B cell (primary cell): ENCODE results near the gene IAH1. TPM values are rescaled to one million over a fixed set of nuclear protein-coding genes. Genes with fewer than 3 reads are reported as not detected.

ENCODE experiments used
- ATAC-seq: fragments of 200-7000 bp; cut with Tn5 transposase; one replicate; pipeline ENCODE4 v1.10.0; 2021; ENCODE audit warnings: low read depth, mild to moderate bottlenecking, moderate number of reproducible peaks, moderate library complexity
- CTCF ChIA-PET: fragments of 350-600 bp; sonication (Branson Sonifier 250); formaldehyde crosslinking; loops from one replicate; lab custom pipeline; 2021; ENCODE audit warnings: antibody characterized with exemption, inconsistent platforms; lab: Charles Lee
- POLR2A ChIA-PET: fragments of 350-600 bp; sonication (Branson Sonifier 250); formaldehyde crosslinking; loops from one replicate; lab custom pipeline; 2021; ENCODE audit warnings: antibody characterized with exemption; lab: Charles Lee
- DNase-seq: peaks from one replicate; pipeline ENCODE4 v3.0.0; 2013
- H2AFZ ChIP-seq: 2 replicates; pipeline ENCODE4 v1.6.1; 2012; ENCODE audit warnings: mild to moderate bottlenecking, low read depth, low read length; ENCODE audit not compliant: insufficient read depth, poor library complexity, severe bottlenecking
- H3K27ac ChIP-seq, 2 donors: 1 replicate in 1 of 2; 2 replicates in 1 of 2; pipeline ENCODE4 v1.5.1; 2012 to 2013; ENCODE audit warnings: low read length in 2 of 2, mild to moderate bottlenecking in 2 of 2, moderate library complexity in 1 of 2
- H3K27me3 ChIP-seq, 4 experiments: fragments of 200-600 bp in 1 of 4; sonication (generic) in 1 of 4; replicated peaks in 1 of 4; 1 replicate in 2 of 4; 2 replicates in 2 of 4; pipeline versions ENCODE4 v1.6.1 to v1.7.0; 2013 to 2016; ENCODE audit warnings: low read length in 3 of 4, mild to moderate bottlenecking in 2 of 4, mixed read lengths in 1 of 4, moderate library complexity in 1 of 4; ENCODE audit not compliant: insufficient read depth in 4 of 4, control insufficient read depth in 3 of 4; ENCODE audit errors: control extremely low read depth in 1 of 4
- H3K36me3 ChIP-seq, 2 experiments: replicated peaks in 1 of 2; 1 replicate in 1 of 2; 2 replicates in 1 of 2; pipeline versions ENCODE4 v1.6.1 to v1.7.1; 2013; ENCODE audit warnings: low read length in 1 of 2; ENCODE audit not compliant: insufficient read depth in 2 of 2, control insufficient read depth in 1 of 2; ENCODE audit errors: control extremely low read depth in 1 of 2, extremely low read depth in 1 of 2
- H3K4me1 ChIP-seq, 2 donors: fragments of 200-600 bp in 1 of 2; sonication (generic) in 1 of 2; 1 replicate in 1 of 2; 2 replicates in 1 of 2; pipeline versions ENCODE4 v1.5.1 to v1.6.1; 2013 to 2017; ENCODE audit warnings: low read length in 2 of 2; ENCODE audit not compliant: control insufficient read depth in 2 of 2, insufficient read depth in 2 of 2
- H3K4me2 ChIP-seq: replicated peaks from 2 replicates; pipeline ENCODE3; 2012; ENCODE audit warnings: mild to moderate bottlenecking, low read depth, low read length; ENCODE audit not compliant: poor library complexity, severe bottlenecking
- H3K4me3 ChIP-seq, 5 experiments: fragments of 200-600 bp in 1 of 5; sonication (generic) in 1 of 5; 1 replicate in 3 of 5; 2 replicates in 2 of 5; pipeline versions ENCODE4 v1.5.1 to v1.7.0; 2011 to 2016; ENCODE audit warnings: low read length in 4 of 5, mild to moderate bottlenecking in 4 of 5, low read depth in 2 of 5, control low read depth in 1 of 5, moderate library complexity in 1 of 5; ENCODE audit not compliant: insufficient read depth in 1 of 5; ENCODE audit errors: control extremely low read depth in 1 of 5, extremely low read depth in 1 of 5
- H3K79me2 ChIP-seq: fragments of 200-600 bp; sonication (generic); one replicate; pipeline ENCODE4 v1.6.0; 2016; ENCODE audit warnings: low read length; ENCODE audit not compliant: control insufficient read depth, insufficient read depth
- H3K9ac ChIP-seq: fragments of 200-600 bp; sonication (generic); 2 replicates; pipeline ENCODE4 v1.6.1; 2017; ENCODE audit warnings: mild to moderate bottlenecking, low read length, moderate library complexity
- H3K9me3 ChIP-seq, 3 donors: one replicate each; pipeline versions ENCODE4 v1.6.1 to v1.7.1; 2013; ENCODE audit warnings: low read length in 2 of 3; ENCODE audit not compliant: control insufficient read depth in 2 of 3, insufficient read depth in 1 of 3; ENCODE audit errors: control extremely low read depth in 1 of 3
- H4K20me1 ChIP-seq: 2 replicates; pipeline ENCODE4 v1.6.0; 2012; ENCODE audit warnings: mild to moderate bottlenecking, low read length; ENCODE audit not compliant: insufficient read depth, control insufficient read depth, poor library complexity, severe bottlenecking
- H3K27ac Mint-ChIP-seq: one replicate; pipeline ENCODE4 v1.8.0; 2021; ENCODE audit warnings: mixed read lengths
- H3K27me3 Mint-ChIP-seq: one replicate; pipeline ENCODE4 v1.8.0; 2021; ENCODE audit warnings: mixed read lengths
- H3K4me1 Mint-ChIP-seq: one replicate; pipeline ENCODE4 v1.8.0; 2021; ENCODE audit warnings: mixed read lengths
- H3K4me3 Mint-ChIP-seq: one replicate; pipeline ENCODE4 v1.8.0; 2021; ENCODE audit warnings: mixed read lengths
- H3K9me3 Mint-ChIP-seq: one replicate; pipeline ENCODE4 v1.8.0; 2022; ENCODE audit warnings: mixed read lengths; ENCODE audit not compliant: insufficient read depth
- CTCF ChIP-seq: fragments of 200-600 bp; IDR thresholded peaks from one replicate; pipeline ENCODE4 v1.8.0; 2022; ENCODE audit warnings: antibody characterized with exemption, mild to moderate bottlenecking
- EZH2 ChIP-seq: IDR thresholded peaks from 2 replicates; pipeline ENCODE4 v1.6.1; 2012; ENCODE audit warnings: borderline replicate concordance, low read depth, mild to moderate bottlenecking, moderate library complexity, low read length; ENCODE audit not compliant: insufficient read depth, poor library complexity, severe bottlenecking
- WGBS: methylation state at CpG from one replicate; pipeline ENCODE4 v1.1.5; 2013; ENCODE audit warnings: missing lambda C conversion rate; ENCODE audit not compliant: insufficient coverage; 5-methylcytosine and 5-hydroxymethylcytosine counted together
- intact Hi-C: fragments of 100-400 bp; cut with micrococcal nuclease; formaldehyde crosslinking; loops from one replicate; pipeline ENCODE4 v1.10.0; 2022
- polyA plus RNA-seq: library from polyadenylated mRNA; depleted of rRNA; stranded (reverse); fragments of >200 nt; gene quantifications from 2 replicates; pipeline ENCODE4 v1.2.3, GENCODE V29; 2012
- total RNA-seq, 2 donors: library from RNA; stranded (reverse); fragments of 120-200 nt in 1 of 2; gene quantifications; 1 replicate in 1 of 2; 2 replicates in 1 of 2; pipeline versions ENCODE4 v1.2.3 to v1.2.4, GENCODE V29; 2013 to 2022

The IAH1 gene
- total and polyA plus RNA-seq, 2 donors (not counting 1 experiment from before 2014, with no cell fraction given), result 33.3 to 54.8 TPM

DNA sequence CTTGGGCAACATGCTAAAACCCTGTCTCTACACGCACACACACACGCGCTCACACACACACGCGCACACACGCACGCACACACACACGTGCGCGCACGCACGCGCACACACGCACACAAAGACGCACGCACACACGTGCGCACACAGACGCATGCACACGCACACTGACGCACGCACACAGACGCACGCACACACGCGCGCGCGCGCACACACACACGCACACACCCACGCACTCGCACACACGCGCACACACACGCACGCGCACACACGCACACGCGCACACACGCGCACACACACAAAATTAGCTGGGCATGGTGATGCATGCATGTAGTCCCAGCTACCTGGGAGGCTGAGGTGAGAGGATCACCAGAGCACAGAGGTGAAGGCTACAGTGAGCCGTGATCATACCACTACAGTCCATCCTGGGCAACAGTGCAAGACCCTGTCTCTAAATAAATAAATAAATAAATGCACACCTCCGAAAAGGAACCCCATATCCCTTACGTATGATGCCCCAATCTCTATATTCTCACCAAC is 8.1 kb upstream of the IAH1 start:
- WGBS, result 99% methylated on average over 45 of the region's 46 CpGs
- H3K27ac Mint-ChIP-seq, result no peak overlapping the region
- no peak overlapping the region for H3K27ac ChIP-seq
- H3K4me3 ChIP-seq, result no peak overlapping the region
- H3K9me3 Mint-ChIP-seq, result no peaks in the 10 kb centered on the region
- POLR2A ChIA-PET, result no interaction called here
- H3K4me2 ChIP-seq, result no peak overlapping the region
- no peaks in the 10 kb centered on the region for H4K20me1 ChIP-seq
- ATAC-seq (no peak), DNase-seq (no peak)
- H3K9me3 ChIP-seq, result peaks cover 0 to 4% (median 0%) of the 10 kb centered on the region in 3 donors
- H3K4me3 Mint-ChIP-seq, result no peak overlapping the region
- intact Hi-C loops, result no loop called here
- peaks cover 0 to 22% of the 10 kb centered on the region in 2 experiments for H3K36me3 ChIP-seq
- no peaks in the 10 kb centered on the region for H3K79me2 ChIP-seq
- no peak for TF ChIP-seq CTCF
- H3K4me1 Mint-ChIP-seq, result no peaks in the 10 kb centered on the region
- H3K27me3 ChIP-seq, result no peaks in the 10 kb centered on the region
- CTCF ChIA-PET, result no interaction called here
- no peak overlapping the region for H3K9ac ChIP-seq
- H3K27me3 Mint-ChIP-seq, result no peaks in the 10 kb centered on the region
- no peaks in the 10 kb centered on the region for H3K4me1 ChIP-seq
- no peak overlapping the region for H2AFZ ChIP-seq

GRCh38 chr2:9467687-9468086 is 6.7 kb upstream of the IAH1 start:
- Mint-ChIP-seq H3K27ac (no peak overlapping the region), H3K4me1 (peaks cover 4% of the 10 kb centered on the region), H3K27me3 (no peaks in the 10 kb centered on the region), H3K9me3 (no peaks in the 10 kb centered on the region), H3K4me3 (no peak overlapping the region)
- H3K9me3 ChIP-seq, result peaks cover 0 to 4% (median 0%) of the 10 kb centered on the region in 3 donors
- no peaks in the 10 kb centered on the region for H4K20me1 ChIP-seq
- peaks cover 0 to 23% of the 10 kb centered on the region in 2 experiments for H3K36me3 ChIP-seq
- no peak for ATAC-seq
- DNase-seq, result no peak
- intact Hi-C loops, result no loop called here
- no peak for TF ChIP-seq CTCF
- TF ChIP-seq EZH2, result no peak
- 96% methylated on average over 8 of the region's 10 CpGs for WGBS
- H3K27ac ChIP-seq, result no peak overlapping the region
- ChIA-PET POLR2A (no interaction called here), CTCF (no interaction called here)
- no peaks in the 10 kb centered on the region for H3K27me3 ChIP-seq
- no peak overlapping the region for H3K4me2 ChIP-seq
- H3K4me1 ChIP-seq, result no peaks in the 10 kb centered on the region
- H3K9ac ChIP-seq, result no peak overlapping the region
- no peak overlapping the region for H3K4me3 ChIP-seq
- no peaks in the 10 kb centered on the region for H3K79me2 ChIP-seq
- H2AFZ ChIP-seq, result no peak overlapping the region
